Left lung (tissue), 10 donors: ENCODE measurements around the gene SYCP2. TPM values are rescaled to one million over a fixed set of nuclear protein-coding genes. Genes with fewer than 3 reads are reported as not detected.
"Not testable (repeated sequence)": the region's sequence is repeated elsewhere in the genome, so short reads cannot be mapped to it uniquely, and the experiment has no call there.

Experiments
- ATAC-seq: fragments of 200-7000 bp; cut with Tn5 transposase; one replicate; pipeline ENCODE4 v1.9.1; 2020; ENCODE audit warnings: moderate library complexity
- DNase-seq, 4 donors: peaks; one replicate each; pipeline ENCODE4 v3.0.0-alpha.2; 2013 to 2020
- H3K27ac ChIP-seq, 2 donors: fragments of 200-600 bp; sonication (generic) in 1 of 2; one replicate each; pipeline versions ENCODE4 v1.5.0 to v1.8.0; 2020 to 2021
- H3K27me3 ChIP-seq, 2 donors: fragments of 200-600 bp; sonication (generic) in 1 of 2; one replicate each; pipeline versions ENCODE4 v1.5.0 to v1.8.0; 2020 to 2021
- H3K36me3 ChIP-seq, 2 donors: fragments of 200-600 bp; sonication (generic) in 1 of 2; one replicate each; pipeline versions ENCODE4 v1.5.0 to v1.8.0; 2020 to 2021
- H3K4me1 ChIP-seq, 2 donors: fragments of 200-600 bp; one replicate each; pipeline ENCODE4 v1.8.0; 2021
- H3K4me3 ChIP-seq, 2 donors: fragments of 200-600 bp; sonication (generic) in 1 of 2; one replicate each; pipeline versions ENCODE4 v1.5.0 to v1.8.0; 2020 to 2021; ENCODE audit warnings: mild to moderate bottlenecking in 1 of 2
- H3K9me3 ChIP-seq, 2 donors: fragments of 200-600 bp; sonication (generic) in 1 of 2; one replicate each; pipeline versions ENCODE4 v1.5.0 to v1.8.0; 2020 to 2021
- CTCF ChIP-seq, 2 donors: fragments of 200-600 bp; sonication (generic) in 1 of 2; IDR thresholded peaks; one replicate each; pipeline versions ENCODE4 v1.5.0 to v1.8.0; 2021; ENCODE audit warnings: antibody characterized with exemption in 2 of 2
- intact Hi-C, 2 donors: fragments of 100-400 bp; cut with DNase I; formaldehyde crosslinking; loops; one replicate each; pipeline versions ENCODE4 v1.11.2 to v1.14.2; 2022
- polyA plus RNA-seq, 6 donors: library from polyadenylated mRNA; unstranded; fragments of 120-200 nt; gene quantifications; one replicate each; pipeline ENCODE4 v1.2.1, GENCODE V29; 2013; ENCODE audit not compliant: insufficient read length in 6 of 6
- total RNA-seq, 2 donors: library from RNA; stranded (reverse); fragmentation: NEBNext Ultra II Directional; extraction: Animal tissue kit (Norgen Biotek cat#: 25700); gene quantifications; one replicate each; pipeline ENCODE4 v1.2.1, GENCODE V29; 2021
- donor health status: DM: no; HTN: yes; CAD: no.
- donor health status: DM: no; HTN: no; CAD: no.

Gene SYCP2
- total and polyA plus RNA-seq, 8 donors: 1.8 to 12.0 (median 9.1) TPM

- DNase-seq (no peak), ATAC-seq (no peak)
- Histone ChIP-seq H3K27me3 (no peaks in the 10 kb centered on the region), H3K4me3 (no peak overlapping the region), H3K27ac (no peak overlapping the region), H3K36me3 (no peaks in the 10 kb centered on the region), H3K9me3 (peaks cover 0 to 5% of the 10 kb centered on the region in 2 donors), H3K4me1 (no peaks in the 10 kb centered on the region)
- TF ChIP-seq CTCF (IDR thresholded peaks at IDR 0.05): no peak
- intact Hi-C loops: no loop called here
Measured at GRCh38 chr20:59861401-59861800, 72.0 kb downstream of the SYCP2 start.

GRCh38 chr20:59858425-59858824 is 75.0 kb downstream of the SYCP2 start:
- Histone ChIP-seq H3K27ac (no peak overlapping the region), H3K27me3 (no peaks in the 10 kb centered on the region), H3K9me3 (peaks cover 0 to 5% of the 10 kb centered on the region in 2 donors), H3K36me3 (no peaks in the 10 kb centered on the region), H3K4me1 (no peaks in the 10 kb centered on the region), H3K4me3 (no peak overlapping the region)
- no peak for ATAC-seq
- intact Hi-C loops: no loop called here
- no peak for DNase-seq
- TF ChIP-seq CTCF (IDR thresholded peaks at IDR 0.05): no peak

- H3K9me3 ChIP-seq: peaks cover 0 to 5% of the 10 kb centered on the region in 2 donors
- TF ChIP-seq CTCF (IDR thresholded peaks at IDR 0.05): no peak
- intact Hi-C loops: no loop called here
- H3K27ac ChIP-seq: no peak overlapping the region
- no peaks in the 10 kb centered on the region for H3K4me1 ChIP-seq
- ATAC-seq (no peak), DNase-seq (no peak)
- H3K27me3 ChIP-seq: no peaks in the 10 kb centered on the region
- H3K4me3 ChIP-seq: no peak overlapping the region
- no peaks in the 10 kb centered on the region for H3K36me3 ChIP-seq
Measured at GRCh38 chr20:59857966-59858365, 75.5 kb downstream of the SYCP2 start.

GRCh38 chr20:59856941-59857340 is 76.5 kb downstream of the SYCP2 start:
- H3K4me1 ChIP-seq, H3K9me3 ChIP-seq, ATAC-seq, intact Hi-C loops, H3K4me3 ChIP-seq, H3K36me3 ChIP-seq, H3K27me3 ChIP-seq, H3K27ac ChIP-seq, DNase-seq: not testable (repeated sequence)

- H3K9me3 ChIP-seq, H3K4me3 ChIP-seq, ATAC-seq, H3K27ac ChIP-seq, H3K4me1 ChIP-seq, intact Hi-C loops, DNase-seq, H3K36me3 ChIP-seq, H3K27me3 ChIP-seq: not testable (repeated sequence)
Measured at GRCh38 chr20:59856526-59856925, 76.9 kb downstream of the SYCP2 start.

- no peak overlapping the region for H3K27ac ChIP-seq
- DNase-seq (peak in 1 of 4 donors; percentile 40), ATAC-seq (peak; percentile 75)
- H3K4me1 ChIP-seq: no peaks in the 10 kb centered on the region
- no peaks in the 10 kb centered on the region for H3K9me3 ChIP-seq
- H3K27me3 ChIP-seq: no peaks in the 10 kb centered on the region
- no peak overlapping the region for H3K4me3 ChIP-seq
- TF ChIP-seq CTCF (IDR thresholded peaks at IDR 0.05): peak; percentile 32 to 77
- no peaks in the 10 kb centered on the region for H3K36me3 ChIP-seq
- intact Hi-C loops: no loop called here
Measured at GRCh38 chr20:59850018-59850641, 83.3 kb downstream of the SYCP2 start.
